Smooth muscle cell of trachea (primary cell): Measurements from ENCODE around the gene MET. TPM values are rescaled to one million over a fixed set of nuclear protein-coding genes. Genes with fewer than 3 reads are reported as not detected.

ENCODE experiments used
- total RNA-seq: library from RNA; depleted of rRNA; stranded (reverse); fragments of >200 nt; gene quantifications from 2 replicates; pipeline ENCODE4 v1.2.1, GENCODE V29; 2014

The MET gene
- 12.6 and 17.5 TPM in 2 replicates for total RNA-seq

DNA sequence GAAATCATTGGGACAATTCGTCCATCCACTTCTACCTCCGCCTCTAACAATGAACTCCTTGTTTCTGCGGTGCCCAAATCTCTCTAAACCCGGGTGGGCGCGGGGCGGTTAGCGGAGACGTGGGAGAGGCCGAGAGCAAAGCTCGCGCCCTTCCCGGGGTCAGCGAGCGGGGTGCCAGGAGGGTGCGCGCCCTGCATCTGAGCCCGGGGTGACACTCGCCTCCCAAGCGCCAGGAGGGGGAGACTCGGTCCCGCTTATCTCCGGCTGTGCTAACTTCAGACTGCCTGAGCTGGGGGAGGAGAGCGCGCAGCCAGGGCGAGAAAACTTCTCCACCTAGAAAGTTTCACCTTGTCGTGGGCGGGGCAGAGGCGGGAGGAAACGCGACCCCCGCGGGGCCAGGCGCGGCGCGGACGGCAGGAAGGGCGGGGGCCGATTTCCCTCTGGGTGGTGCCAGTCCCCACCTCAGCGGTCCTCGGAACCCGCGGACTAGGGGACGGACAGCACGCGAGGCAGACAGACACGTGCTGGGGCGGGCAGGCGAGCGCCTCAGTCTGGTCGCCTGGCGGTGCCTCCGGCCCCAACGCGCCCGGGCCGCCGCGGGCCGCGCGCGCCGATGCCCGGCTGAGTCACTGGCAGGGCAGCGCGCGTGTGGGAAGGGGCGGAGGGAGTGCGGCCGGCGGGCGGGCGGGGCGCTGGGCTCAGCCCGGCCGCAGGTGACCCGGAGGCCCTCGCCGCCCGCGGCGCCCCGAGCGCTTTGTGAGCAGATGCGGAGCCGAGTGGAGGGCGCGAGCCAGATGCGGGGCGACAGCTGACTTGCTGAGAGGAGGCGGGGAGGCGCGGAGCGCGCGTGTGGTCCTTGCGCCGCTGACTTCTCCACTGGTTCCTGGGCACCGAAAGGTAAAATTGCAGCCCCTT lies at the start of gene MET:
Gene MET (plus strand): TSS at position 516 of the 915 bp plus-strand sequence. CDS start 26,889 bp downstream, outside the sequence.

Other genes starting within 250 kb of the MET start
- gene CAV2, start 172.5 kb upstream of the MET start, total RNA-seq = 79.1 and 98.3 TPM in 2 replicates
- gene CAV1, start 147.2 kb upstream of the MET start, total RNA-seq = 417 and 614 TPM in 2 replicates
- gene CAPZA2, start 190.4 kb downstream of the MET start, total RNA-seq = 121 and 184 TPM in 2 replicates